ENCODE data around the gene DENND5B.

DENND5B gene

DNA sequence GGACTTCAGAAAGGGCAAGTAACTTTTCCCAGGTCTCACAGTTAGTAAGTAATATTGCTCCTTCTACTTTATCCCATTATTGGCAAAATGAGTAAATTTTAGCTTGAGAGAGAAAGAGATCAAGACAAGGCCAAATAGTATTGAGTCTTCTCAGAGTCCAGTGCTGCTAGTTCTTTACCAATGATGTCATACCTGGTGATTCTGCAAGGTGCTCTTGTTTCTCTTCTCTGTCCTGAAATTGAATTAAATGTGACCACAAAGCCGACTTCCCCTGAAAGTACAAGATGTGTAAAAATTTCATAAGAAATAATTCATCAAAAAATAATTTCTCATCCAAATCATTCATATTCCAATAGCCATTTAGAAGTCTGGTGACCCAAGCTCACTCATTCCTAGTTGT lies 167.5 kb downstream of the DENND5B start:
- TF ChIP-seq, protein P1, sequence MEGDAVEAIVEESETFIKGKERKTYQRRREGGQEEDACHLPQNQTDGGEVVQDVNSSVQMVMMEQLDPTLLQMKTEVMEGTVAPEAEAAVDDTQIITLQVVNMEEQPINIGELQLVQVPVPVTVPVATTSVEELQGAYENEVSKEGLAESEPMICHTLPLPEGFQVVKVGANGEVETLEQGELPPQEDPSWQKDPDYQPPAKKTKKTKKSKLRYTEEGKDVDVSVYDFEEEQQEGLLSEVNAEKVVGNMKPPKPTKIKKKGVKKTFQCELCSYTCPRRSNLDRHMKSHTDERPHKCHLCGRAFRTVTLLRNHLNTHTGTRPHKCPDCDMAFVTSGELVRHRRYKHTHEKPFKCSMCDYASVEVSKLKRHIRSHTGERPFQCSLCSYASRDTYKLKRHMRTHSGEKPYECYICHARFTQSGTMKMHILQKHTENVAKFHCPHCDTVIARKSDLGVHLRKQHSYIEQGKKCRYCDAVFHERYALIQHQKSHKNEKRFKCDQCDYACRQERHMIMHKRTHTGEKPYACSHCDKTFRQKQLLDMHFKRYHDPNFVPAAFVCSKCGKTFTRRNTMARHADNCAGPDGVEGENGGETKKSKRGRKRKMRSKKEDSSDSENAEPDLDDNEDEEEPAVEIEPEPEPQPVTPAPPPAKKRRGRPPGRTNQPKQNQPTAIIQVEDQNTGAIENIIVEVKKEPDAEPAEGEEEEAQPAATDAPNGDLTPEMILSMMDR (conservative IDR thresholded peaks at IDR 0.05) = no peak
- no peak overlapping the region for H3K27ac ChIP-seq

DNA sequence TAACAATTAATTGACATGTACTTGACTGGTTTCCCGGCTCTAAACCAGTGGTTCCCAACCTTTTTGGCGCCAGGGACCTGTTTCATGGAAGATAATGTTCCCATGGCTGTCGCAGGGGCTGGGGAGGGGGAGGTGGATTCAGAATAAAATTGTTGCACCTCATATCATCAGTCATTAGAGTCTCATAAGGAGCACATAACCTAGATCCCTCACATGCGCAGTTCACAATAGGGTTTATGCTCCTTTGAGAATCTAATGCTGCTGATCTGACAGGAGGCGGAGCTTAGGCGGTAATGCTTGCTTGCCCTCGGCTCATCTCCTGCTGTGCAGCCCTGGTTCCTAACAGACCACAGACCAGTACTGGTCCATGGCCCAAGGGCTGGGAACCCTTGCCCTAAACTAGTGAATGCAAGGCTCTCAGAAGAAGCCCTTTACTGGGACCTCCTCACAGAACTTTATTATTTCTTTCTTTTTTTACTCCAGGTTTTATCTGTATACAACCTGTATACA lies 178.6 kb downstream of the DENND5B start:
- no peak overlapping the region for H3K27ac ChIP-seq
- TF ChIP-seq, protein P1 (conservative IDR thresholded peaks at IDR 0.05) = no peak

DNA sequence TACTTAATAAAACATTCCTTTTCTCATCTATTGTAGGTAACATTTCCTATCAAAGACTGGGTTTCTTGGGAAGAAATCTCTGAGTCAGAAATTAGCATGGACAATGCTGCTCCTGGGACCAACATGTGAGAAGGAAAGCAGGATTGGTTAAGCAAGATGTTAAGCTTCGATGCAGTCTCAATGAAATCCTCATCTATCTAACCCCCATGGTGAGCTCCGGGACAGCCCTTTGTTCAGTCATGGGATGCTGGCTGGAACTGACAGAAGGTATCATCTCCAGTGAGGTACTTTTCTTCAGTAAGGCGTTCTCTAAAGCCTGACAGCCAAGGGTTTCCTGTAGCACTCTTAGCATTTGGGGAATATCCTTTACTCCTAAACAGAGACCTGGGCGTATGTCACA lies 182.2 kb downstream of the DENND5B start:
- H3K27ac ChIP-seq = no peak overlapping the region
- TF ChIP-seq, protein P1 (conservative IDR thresholded peaks at IDR 0.05) = no peak

DNA sequence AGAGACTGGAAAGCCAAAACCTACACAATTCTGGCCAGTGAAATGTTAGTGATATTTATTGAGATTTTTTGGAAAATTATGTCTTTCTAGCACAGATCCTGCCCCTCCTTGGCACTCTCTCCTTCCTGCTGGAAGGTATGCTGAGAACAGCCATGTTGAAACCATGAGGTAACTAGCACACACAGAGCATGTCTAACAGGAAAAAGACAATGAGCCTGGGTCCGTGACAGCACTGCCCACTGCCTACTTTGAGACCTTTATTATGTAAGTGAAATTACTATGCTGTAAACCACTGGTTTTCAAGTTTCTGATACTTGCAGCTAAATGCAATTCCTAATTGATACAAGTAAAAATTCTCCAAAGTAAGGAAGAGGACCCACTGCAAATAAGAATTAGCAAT lies 183.4 kb downstream of the DENND5B start:
- TF ChIP-seq, protein P1 (conservative IDR thresholded peaks at IDR 0.05) = no peak
- no peak overlapping the region for H3K27ac ChIP-seq

DNA sequence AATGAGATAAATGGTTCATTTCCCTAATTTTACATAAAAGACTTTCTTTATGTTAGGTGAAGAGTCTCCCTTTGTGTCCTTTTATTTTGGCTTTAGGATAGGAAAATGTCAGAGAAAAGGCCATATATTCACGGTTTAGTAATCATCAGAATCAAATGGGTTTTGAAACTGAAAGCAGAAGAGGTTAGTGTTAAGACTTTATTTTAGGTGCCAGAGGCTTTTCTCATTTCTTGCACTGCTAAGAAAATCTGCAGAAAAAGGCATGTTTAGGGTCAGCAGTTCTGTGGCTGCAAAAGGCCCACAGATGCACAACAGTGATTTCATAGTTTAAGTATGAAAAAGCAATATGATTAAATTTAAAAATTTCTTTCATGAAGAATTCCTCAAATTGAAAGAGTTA lies 184.6 kb downstream of the DENND5B start:
- H3K27ac ChIP-seq = no peak overlapping the region

DNA sequence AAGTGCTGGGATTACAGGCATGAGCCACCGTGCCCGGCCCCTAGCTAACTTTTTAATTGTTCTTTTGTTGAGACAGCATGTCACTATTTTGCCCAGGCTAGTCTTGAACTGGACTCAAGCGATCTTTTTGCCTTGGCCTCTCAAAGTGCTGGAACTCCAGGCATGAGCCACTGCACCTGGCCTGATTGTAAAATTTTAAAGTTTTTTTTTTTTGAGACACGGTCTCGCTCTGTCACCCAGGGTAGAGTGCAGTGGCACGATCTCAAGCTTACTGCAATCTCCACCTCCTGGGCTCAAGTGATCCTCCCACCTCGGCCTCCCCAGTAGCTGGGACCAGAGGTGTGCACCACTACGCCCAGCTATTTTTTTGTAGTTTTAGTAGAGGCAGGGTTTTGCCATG lies 185.9 kb downstream of the DENND5B start:
- TF ChIP-seq, protein P1 (conservative IDR thresholded peaks at IDR 0.05) = no peak
- no peak overlapping the region for H3K27ac ChIP-seq

More for the DNA sequence above, 184.6 kb downstream of the DENND5B start:
- TF ChIP-seq, protein P1 (conservative IDR thresholded peaks at IDR 0.05) = no peak

DNA sequence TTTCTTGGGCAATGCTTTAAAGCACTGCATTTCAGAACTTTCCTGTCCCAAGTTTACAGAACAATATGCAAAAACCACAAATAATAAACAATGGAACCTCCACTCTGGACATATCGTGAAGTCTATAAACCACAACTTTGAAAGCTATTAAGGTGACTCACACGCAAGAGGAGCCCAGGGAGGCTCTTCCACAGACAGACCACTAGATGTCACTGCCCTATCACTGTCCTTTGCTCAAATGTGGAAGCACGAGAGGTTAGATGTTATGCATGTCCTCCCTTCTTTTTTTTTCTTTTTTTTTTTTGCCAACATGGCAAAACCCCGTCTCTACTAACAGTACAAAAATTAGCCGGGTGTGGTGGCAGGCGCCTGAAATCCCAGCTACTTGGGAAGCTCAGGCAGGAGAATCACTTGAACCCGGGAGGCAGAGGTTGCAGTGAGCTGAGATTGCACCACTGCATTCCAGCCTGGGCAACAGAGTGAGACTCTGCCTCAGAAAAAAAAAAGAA lies 187.8 kb downstream of the DENND5B start:
- peak overlapping the region; percentile 38; the same call in 1 of the 2 replicates for H3K27ac ChIP-seq
- TF ChIP-seq, protein P1 (conservative IDR thresholded peaks at IDR 0.05) = peak; percentile 98
